HFF-Myc (cell line): Measurements from ENCODE around the gene MCF2.

Experiments used
- DNase-seq: peaks from one replicate; pipeline ENCODE4 v3.0.0-alpha.2; 2011; ENCODE audit warnings: low read depth; ENCODE audit errors: extremely low read depth
- H3K4me3 ChIP-seq: replicated peaks from 2 replicates; pipeline ENCODE4 v1.5.1; 2011; ENCODE audit warnings: low read depth, mild to moderate bottlenecking, control low read depth, low read length
- TF ChIP-seq, protein P1 (sequence below): IDR thresholded peaks from 2 replicates; pipeline ENCODE4 v1.5.1; 2012; ENCODE audit warnings: mild to moderate bottlenecking, low read depth, low read length, control low read depth; ENCODE audit errors: missing control alignments

Gene MCF2

DNA sequence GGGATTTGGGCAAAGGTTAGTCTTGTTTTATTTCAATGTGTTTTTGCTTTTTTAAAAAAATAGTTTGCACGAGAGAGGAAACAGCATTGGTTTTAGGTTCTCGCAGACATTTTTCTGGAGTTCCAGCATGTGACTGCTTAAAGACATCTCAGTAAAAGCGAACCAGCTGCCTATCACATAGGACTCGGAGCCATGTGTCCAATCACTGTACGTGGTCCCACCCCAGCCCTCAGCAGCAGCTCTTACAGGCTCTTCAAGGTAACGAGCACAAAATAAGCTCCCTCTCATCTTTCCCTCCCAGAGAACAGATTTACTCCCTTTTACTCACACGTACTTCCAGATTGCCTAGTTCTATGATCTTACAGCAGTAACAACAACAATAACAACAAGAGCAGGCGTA lies 68.7 kb downstream of the MCF2 start:
- DNase-seq = no peak
- no peak overlapping the region for H3K4me3 ChIP-seq
- TF ChIP-seq, protein P1, sequence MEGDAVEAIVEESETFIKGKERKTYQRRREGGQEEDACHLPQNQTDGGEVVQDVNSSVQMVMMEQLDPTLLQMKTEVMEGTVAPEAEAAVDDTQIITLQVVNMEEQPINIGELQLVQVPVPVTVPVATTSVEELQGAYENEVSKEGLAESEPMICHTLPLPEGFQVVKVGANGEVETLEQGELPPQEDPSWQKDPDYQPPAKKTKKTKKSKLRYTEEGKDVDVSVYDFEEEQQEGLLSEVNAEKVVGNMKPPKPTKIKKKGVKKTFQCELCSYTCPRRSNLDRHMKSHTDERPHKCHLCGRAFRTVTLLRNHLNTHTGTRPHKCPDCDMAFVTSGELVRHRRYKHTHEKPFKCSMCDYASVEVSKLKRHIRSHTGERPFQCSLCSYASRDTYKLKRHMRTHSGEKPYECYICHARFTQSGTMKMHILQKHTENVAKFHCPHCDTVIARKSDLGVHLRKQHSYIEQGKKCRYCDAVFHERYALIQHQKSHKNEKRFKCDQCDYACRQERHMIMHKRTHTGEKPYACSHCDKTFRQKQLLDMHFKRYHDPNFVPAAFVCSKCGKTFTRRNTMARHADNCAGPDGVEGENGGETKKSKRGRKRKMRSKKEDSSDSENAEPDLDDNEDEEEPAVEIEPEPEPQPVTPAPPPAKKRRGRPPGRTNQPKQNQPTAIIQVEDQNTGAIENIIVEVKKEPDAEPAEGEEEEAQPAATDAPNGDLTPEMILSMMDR = no peak

DNA sequence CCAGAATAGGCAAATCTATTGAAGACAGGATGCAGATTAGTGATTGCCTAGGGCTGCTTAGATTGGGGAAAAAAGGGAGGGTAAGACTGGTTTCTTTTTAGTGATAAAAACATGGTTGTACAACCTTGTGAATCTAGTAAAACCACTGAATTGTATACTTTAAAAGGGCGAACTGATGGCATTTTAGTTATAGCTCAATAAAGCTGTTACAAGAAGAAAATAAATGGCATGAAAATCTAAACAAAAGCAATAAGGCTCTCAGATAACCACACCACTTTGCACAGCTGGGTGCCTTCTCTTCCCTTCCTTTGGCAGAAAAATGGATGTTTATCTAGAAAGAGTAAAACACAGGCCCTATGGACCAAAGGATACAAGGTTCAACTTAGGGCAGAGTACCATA lies 107.9 kb downstream of the MCF2 start:
- TF ChIP-seq, protein P1 = no peak
- no peak for DNase-seq
- no peak overlapping the region for H3K4me3 ChIP-seq

DNA sequence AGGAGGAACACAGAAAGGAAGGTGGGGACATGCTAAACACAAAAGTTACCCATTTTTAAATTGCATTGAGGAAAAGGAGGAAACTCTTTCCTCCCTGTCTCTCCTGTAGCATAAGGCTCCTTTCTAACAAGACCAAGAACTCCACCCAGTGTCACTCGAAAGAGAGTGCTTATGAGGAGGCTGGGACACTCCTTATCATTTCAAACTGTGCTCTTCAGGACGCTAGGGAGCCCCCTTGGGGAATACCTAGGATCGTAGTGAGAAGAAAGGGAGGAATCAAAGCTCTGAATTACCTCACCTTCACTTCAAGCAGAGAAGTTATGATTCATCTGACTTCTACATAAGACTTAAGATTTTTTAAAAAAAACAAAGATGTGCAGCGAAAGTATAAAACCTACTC lies 111.9 kb downstream of the MCF2 start:
- TF ChIP-seq, protein P1 = no peak
- DNase-seq = no peak
- H3K4me3 ChIP-seq = no peak overlapping the region

DNA sequence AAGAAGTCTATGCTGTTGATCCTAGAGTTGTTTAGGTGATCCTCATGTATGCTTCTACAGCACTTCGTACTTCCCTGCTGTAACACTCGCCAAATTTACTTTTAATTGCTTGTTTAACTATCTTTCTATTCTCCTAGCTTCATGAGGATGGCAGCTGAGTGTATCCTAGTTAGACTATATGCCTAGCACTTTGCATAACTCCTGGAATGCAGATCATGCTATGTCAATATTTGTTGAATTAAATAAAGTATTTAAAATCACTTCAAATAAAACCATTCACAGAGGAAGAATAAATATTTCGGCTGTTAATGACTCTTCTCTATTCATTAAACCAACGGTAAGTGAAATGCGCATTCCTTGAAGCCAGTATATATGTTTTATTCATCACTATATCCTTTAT lies 122.4 kb downstream of the MCF2 start:
- no peak overlapping the region for H3K4me3 ChIP-seq
- TF ChIP-seq, protein P1 = no peak
- no peak for DNase-seq

DNA sequence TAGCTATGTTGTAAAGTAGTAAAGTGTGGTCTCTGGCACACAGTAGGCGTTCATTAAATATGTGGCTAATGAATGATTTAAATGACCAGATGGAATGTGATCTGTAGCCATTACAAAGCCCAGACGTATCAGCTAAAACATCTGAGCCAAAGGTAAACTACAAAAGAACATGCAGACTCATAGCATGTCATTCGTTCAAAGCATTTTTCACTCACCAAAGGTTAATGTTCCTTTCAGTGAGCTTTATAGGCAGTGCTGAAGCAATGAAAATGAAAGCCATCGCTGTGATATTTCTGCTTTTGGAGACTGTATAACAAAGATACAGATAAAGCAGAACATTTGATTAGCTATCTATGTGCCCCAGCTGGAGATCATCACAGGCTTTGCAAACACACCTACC lies 126.9 kb downstream of the MCF2 start:
- H3K4me3 ChIP-seq = no peak overlapping the region
- DNase-seq = no peak
- TF ChIP-seq, protein P1 = no peak

DNA sequence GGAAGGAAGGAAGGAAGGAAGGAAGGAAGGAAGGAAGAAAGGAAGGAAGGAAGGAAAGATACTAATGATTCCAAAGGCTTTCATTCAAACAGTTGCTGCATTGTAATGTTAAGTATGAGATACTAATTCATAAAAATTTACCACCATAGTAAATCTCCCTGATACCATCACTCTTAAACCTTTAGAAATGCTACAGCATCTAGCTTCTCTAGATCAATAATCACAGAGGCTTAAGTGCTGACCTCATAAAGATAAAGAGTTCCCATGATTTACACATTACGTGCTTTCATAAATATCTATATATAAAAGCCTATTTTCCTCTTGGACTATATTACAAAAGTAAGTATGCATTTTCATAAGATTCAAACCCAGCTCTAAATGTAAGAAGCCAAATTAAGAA lies 141.0 kb downstream of the MCF2 start:
- TF ChIP-seq, protein P1 = no peak
- no peak for DNase-seq
- H3K4me3 ChIP-seq = no peak overlapping the region

DNA sequence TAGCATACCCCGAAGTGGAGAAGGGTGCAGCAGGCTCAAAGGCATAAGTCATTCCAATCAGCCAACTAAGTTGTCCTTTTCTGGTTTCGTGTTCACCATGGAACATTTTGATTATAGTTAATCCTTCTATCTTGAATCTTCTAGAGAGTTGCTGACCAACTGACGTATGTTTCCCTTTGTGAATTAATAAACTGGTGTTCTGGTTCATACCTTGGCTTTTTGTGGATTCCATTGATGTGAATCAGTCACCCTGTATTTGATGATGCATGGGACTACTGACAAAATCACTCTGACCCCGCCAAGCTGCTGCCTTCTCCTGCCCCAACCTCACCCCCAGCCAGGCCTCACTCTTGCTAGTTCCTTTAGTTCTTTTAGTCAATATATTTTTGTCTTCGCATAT lies 144.7 kb downstream of the MCF2 start:
- no peak for DNase-seq
- TF ChIP-seq, protein P1 = no peak
- no peak overlapping the region for H3K4me3 ChIP-seq
